ENCODE results near the gene CHMP1A. TPM values are rescaled to one million over a fixed set of nuclear protein-coding genes. Genes with fewer than 3 reads are reported as not detected.

The CHMP1A gene
- total and polyA plus RNA-seq, 2 of the 8 experiments (the other 6 are each of a cell fraction or from before 2014, with no cell fraction given): 64.4 to 75.8 TPM

DNA sequence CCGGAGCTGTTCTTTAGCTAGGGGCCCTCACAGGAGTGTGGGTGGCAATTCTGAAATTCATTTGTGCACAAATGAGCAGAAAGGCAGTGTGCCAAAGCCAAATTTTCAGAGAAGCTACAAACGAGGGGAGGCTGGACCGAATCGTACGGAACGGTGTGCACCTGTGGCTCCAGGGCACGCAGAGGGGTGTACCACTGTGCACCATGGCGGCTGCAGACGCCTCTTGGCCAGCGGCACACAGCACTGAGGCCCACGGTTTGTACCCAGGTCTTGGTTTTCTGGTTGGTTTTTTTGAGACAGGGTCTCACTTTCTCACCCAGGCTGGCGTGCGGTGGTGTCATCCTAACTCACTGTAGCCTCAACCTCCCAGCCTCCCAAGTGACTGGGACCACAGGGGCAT, 14.9 kb downstream of the CHMP1A start (continued):
- no peak for TF ChIP-seq POLR2AphosphoS5 (IDR thresholded peaks at IDR 0.05; ENCODE audit: low read depth, low read length)
- TF ChIP-seq, protein P1, sequence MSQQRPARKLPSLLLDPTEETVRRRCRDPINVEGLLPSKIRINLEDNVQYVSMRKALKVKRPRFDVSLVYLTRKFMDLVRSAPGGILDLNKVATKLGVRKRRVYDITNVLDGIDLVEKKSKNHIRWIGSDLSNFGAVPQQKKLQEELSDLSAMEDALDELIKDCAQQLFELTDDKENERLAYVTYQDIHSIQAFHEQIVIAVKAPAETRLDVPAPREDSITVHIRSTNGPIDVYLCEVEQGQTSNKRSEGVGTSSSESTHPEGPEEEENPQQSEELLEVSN (IDR thresholded peaks at IDR 0.05): no peak
- no peak for TF ChIP-seq EGR1 (IDR thresholded peaks at IDR 0.05; ENCODE audit: borderline replicate concordance, low read depth, low read length)
- TF ChIP-seq, protein P2, sequence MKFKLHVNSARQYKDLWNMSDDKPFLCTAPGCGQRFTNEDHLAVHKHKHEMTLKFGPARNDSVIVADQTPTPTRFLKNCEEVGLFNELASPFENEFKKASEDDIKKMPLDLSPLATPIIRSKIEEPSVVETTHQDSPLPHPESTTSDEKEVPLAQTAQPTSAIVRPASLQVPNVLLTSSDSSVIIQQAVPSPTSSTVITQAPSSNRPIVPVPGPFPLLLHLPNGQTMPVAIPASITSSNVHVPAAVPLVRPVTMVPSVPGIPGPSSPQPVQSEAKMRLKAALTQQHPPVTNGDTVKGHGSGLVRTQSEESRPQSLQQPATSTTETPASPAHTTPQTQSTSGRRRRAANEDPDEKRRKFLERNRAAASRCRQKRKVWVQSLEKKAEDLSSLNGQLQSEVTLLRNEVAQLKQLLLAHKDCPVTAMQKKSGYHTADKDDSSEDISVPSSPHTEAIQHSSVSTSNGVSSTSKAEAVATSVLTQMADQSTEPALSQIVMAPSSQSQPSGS (IDR thresholded peaks at IDR 0.05; ENCODE audit: low read length): no peak
- TF ChIP-seq FOSL1 (IDR thresholded peaks at IDR 0.05; ENCODE audit: insufficient read depth, low read depth, low read length): no peak
- no peak for TF ChIP-seq POLR2A (IDR thresholded peaks at IDR 0.05; ENCODE audit: control extremely low read depth in 1 of 2, low read depth in 2 of 2, low read length in 2 of 2)
- no peak for TF ChIP-seq SIX5 (IDR thresholded peaks at IDR 0.05; ENCODE audit: low read depth, low read length)

Measured in H1 (cell line).